Activated T-cell treated with anti-CD3 and anti-CD28 coated beads, Interleukin-2, amount 50 U/mL, for 72 hours (primary cell): ENCODE data around the gene GMDS. TPM values are rescaled to one million over a fixed set of nuclear protein-coding genes. Genes with fewer than 3 reads are reported as not detected.

Experiments
- ATAC-seq, 2 donors: fragments of 150-1000 bp; cut with Tn5 transposase; replicated peaks in 1 of 2; 2 replicates each; pipeline ENCODE4 v1.10.0; 2021; ENCODE audit warnings: moderate library complexity in 2 of 2, mild to moderate bottlenecking in 1 of 2
- DNase-seq, 2 donors: peaks; one replicate each; pipeline ENCODE4 v3.0.0; 2021 to 2022; ENCODE audit warnings: mixed read lengths in 1 of 2
- H3K27ac Mint-ChIP-seq: one replicate; pipeline ENCODE4 v1.8.0; 2022; ENCODE audit warnings: mild to moderate bottlenecking, moderate library complexity, mixed read lengths
- H3K27me3 Mint-ChIP-seq: one replicate; pipeline ENCODE4 v1.8.0; 2022; ENCODE audit warnings: low read depth, mixed read lengths
- H3K36me3 Mint-ChIP-seq, 2 donors: one replicate each; pipeline ENCODE4 v1.8.0; 2022; ENCODE audit warnings: mixed read lengths in 2 of 2, mild to moderate bottlenecking in 1 of 2; ENCODE audit not compliant: insufficient read depth in 2 of 2
- H3K4me1 Mint-ChIP-seq: one replicate; pipeline ENCODE4 v1.8.0; 2022; ENCODE audit warnings: low read depth, mixed read lengths
- H3K4me3 Mint-ChIP-seq, 2 donors: one replicate each; pipeline ENCODE4 v1.8.0; 2022; ENCODE audit warnings: mild to moderate bottlenecking in 2 of 2, mixed read lengths in 2 of 2, moderate library complexity in 2 of 2
- H3K9me3 Mint-ChIP-seq, 2 donors: one replicate each; pipeline ENCODE4 v1.8.0; 2022; ENCODE audit warnings: mixed read lengths in 2 of 2
- total RNA-seq, 2 donors: library from RNA; stranded (reverse); gene quantifications; one replicate each; pipeline ENCODE4 v1.2.3, GENCODE V29; 2022

The GMDS gene
- total RNA-seq, 2 donors from 2014 or later, result 23.8 to 33.0 TPM

GRCh38 chr6:2216794-2217383, 28.5 kb downstream of the GMDS start:
- Mint-ChIP-seq H3K4me3 (no peak overlapping the region), H3K36me3 (no peaks in the 10 kb centered on the region), H3K4me1 (peaks cover 22% of the 10 kb centered on the region), H3K27me3 (no peaks in the 10 kb centered on the region), H3K27ac (no peak overlapping the region), H3K9me3 (no peaks in the 10 kb centered on the region)
- no peak for ATAC-seq
- DNase-seq, result no peak

GRCh38 chr6:2215342-2215741, 30.1 kb downstream of the GMDS start:
- DNase-seq (no peak), ATAC-seq (no peak)
- Mint-ChIP-seq H3K4me1 (peaks cover 15% of the 10 kb centered on the region), H3K27ac (no peak overlapping the region), H3K4me3 (no peak overlapping the region), H3K9me3 (no peaks in the 10 kb centered on the region), H3K36me3 (no peaks in the 10 kb centered on the region), H3K27me3 (no peaks in the 10 kb centered on the region)

GRCh38 chr6:2213086-2213485, 32.3 kb downstream of the GMDS start:
- no peaks in the 10 kb centered on the region for H3K9me3 Mint-ChIP-seq
- no peak overlapping the region for H3K27ac Mint-ChIP-seq
- no peaks in the 10 kb centered on the region for H3K36me3 Mint-ChIP-seq
- no peak overlapping the region for H3K4me3 Mint-ChIP-seq
- ATAC-seq (no peak), DNase-seq (no peak)
- peaks cover 13% of the 10 kb centered on the region for H3K4me1 Mint-ChIP-seq
- no peaks in the 10 kb centered on the region for H3K27me3 Mint-ChIP-seq

GRCh38 chr6:2209226-2209809, 36.1 kb downstream of the GMDS start:
- H3K36me3 Mint-ChIP-seq, result no peaks in the 10 kb centered on the region
- ATAC-seq (peak; percentile 67 to 70), DNase-seq (peak; percentile 52)
- no peaks in the 10 kb centered on the region for H3K27me3 Mint-ChIP-seq
- no peaks in the 10 kb centered on the region for H3K4me1 Mint-ChIP-seq
- H3K4me3 Mint-ChIP-seq, result no peak overlapping the region
- H3K9me3 Mint-ChIP-seq, result no peaks in the 10 kb centered on the region
- no peak overlapping the region for H3K27ac Mint-ChIP-seq

GRCh38 chr6:2208468-2208867, 36.9 kb downstream of the GMDS start:
- Mint-ChIP-seq H3K36me3 (no peaks in the 10 kb centered on the region), H3K27ac (no peak overlapping the region), H3K27me3 (no peaks in the 10 kb centered on the region), H3K9me3 (no peaks in the 10 kb centered on the region), H3K4me1 (no peaks in the 10 kb centered on the region), H3K4me3 (no peak overlapping the region)
- no peak for DNase-seq
- no peak for ATAC-seq

GRCh38 chr6:2205396-2205795, 40.0 kb downstream of the GMDS start:
- H3K4me1 Mint-ChIP-seq, result no peaks in the 10 kb centered on the region
- DNase-seq (no peak), ATAC-seq (no peak)
- H3K9me3 Mint-ChIP-seq, result no peaks in the 10 kb centered on the region
- no peak overlapping the region for H3K4me3 Mint-ChIP-seq
- H3K27ac Mint-ChIP-seq, result no peak overlapping the region
- no peaks in the 10 kb centered on the region for H3K27me3 Mint-ChIP-seq
- H3K36me3 Mint-ChIP-seq, result no peaks in the 10 kb centered on the region

GRCh38 chr6:2204272-2204671, 41.1 kb downstream of the GMDS start:
- Mint-ChIP-seq H3K4me1 (no peaks in the 10 kb centered on the region), H3K36me3 (no peaks in the 10 kb centered on the region), H3K27ac (peak overlapping the region; percentile 13), H3K27me3 (no peaks in the 10 kb centered on the region), H3K9me3 (no peaks in the 10 kb centered on the region), H3K4me3 (no peak overlapping the region)
- ATAC-seq (no peak), DNase-seq (no peak)

GRCh38 chr6:2203264-2203663, 42.1 kb downstream of the GMDS start:
- Mint-ChIP-seq H3K9me3 (no peaks in the 10 kb centered on the region), H3K27ac (no peak overlapping the region), H3K4me3 (no peak overlapping the region), H3K36me3 (no peaks in the 10 kb centered on the region), H3K27me3 (no peaks in the 10 kb centered on the region), H3K4me1 (no peaks in the 10 kb centered on the region)
- no peak for ATAC-seq
- DNase-seq, result no peak

GRCh38 chr6:2197984-2198383, 47.4 kb downstream of the GMDS start:
- H3K9me3 Mint-ChIP-seq, result no peaks in the 10 kb centered on the region
- H3K4me3 Mint-ChIP-seq, result no peak overlapping the region
- no peaks in the 10 kb centered on the region for H3K36me3 Mint-ChIP-seq
- no peaks in the 10 kb centered on the region for H3K27me3 Mint-ChIP-seq
- no peak overlapping the region for H3K27ac Mint-ChIP-seq
- DNase-seq (no peak), ATAC-seq (no peak)
- H3K4me1 Mint-ChIP-seq, result no peaks in the 10 kb centered on the region

- H3K9me3 Mint-ChIP-seq, result no peaks in the 10 kb centered on the region
- no peak for ATAC-seq
- no peak overlapping the region for H3K27ac Mint-ChIP-seq
- H3K27me3 Mint-ChIP-seq, result no peaks in the 10 kb centered on the region
- DNase-seq, result no peak
- no peaks in the 10 kb centered on the region for H3K4me1 Mint-ChIP-seq
- H3K36me3 Mint-ChIP-seq, result no peaks in the 10 kb centered on the region
- H3K4me3 Mint-ChIP-seq, result no peak overlapping the region
Observed at GRCh38 chr6:2197177-2197671, 48.2 kb downstream of the GMDS start.

GRCh38 chr6:2196079-2196679, 49.2 kb downstream of the GMDS start:
- DNase-seq (peak; percentile 32 to 39), ATAC-seq (peak; percentile 55 to 57)
- Mint-ChIP-seq H3K27ac (no peak overlapping the region), H3K27me3 (no peaks in the 10 kb centered on the region), H3K9me3 (no peaks in the 10 kb centered on the region), H3K36me3 (no peaks in the 10 kb centered on the region), H3K4me1 (no peaks in the 10 kb centered on the region), H3K4me3 (no peak overlapping the region)

GRCh38 chr6:2194643-2195042, 50.8 kb downstream of the GMDS start:
- ATAC-seq (no peak), DNase-seq (no peak)
- Mint-ChIP-seq H3K9me3 (no peaks in the 10 kb centered on the region), H3K36me3 (no peaks in the 10 kb centered on the region), H3K4me3 (no peak overlapping the region), H3K27ac (no peak overlapping the region), H3K27me3 (peaks cover 3% of the 10 kb centered on the region), H3K4me1 (no peaks in the 10 kb centered on the region)

- Mint-ChIP-seq H3K9me3 (no peaks in the 10 kb centered on the region), H3K27ac (no peak overlapping the region), H3K27me3 (peaks cover 10% of the 10 kb centered on the region), H3K4me3 (no peak overlapping the region), H3K4me1 (peaks cover 3% of the 10 kb centered on the region), H3K36me3 (no peaks in the 10 kb centered on the region)
- DNase-seq (no peak), ATAC-seq (no peak)
Observed at GRCh38 chr6:2193931-2194330, 51.5 kb downstream of the GMDS start.

GRCh38 chr6:2192976-2193375, 52.4 kb downstream of the GMDS start:
- H3K4me3 Mint-ChIP-seq, result no peak overlapping the region
- no peaks in the 10 kb centered on the region for H3K36me3 Mint-ChIP-seq
- no peak overlapping the region for H3K27ac Mint-ChIP-seq
- peaks cover 20% of the 10 kb centered on the region for H3K27me3 Mint-ChIP-seq
- H3K9me3 Mint-ChIP-seq, result no peaks in the 10 kb centered on the region
- ATAC-seq (no peak), DNase-seq (no peak)
- H3K4me1 Mint-ChIP-seq, result peaks cover 12% of the 10 kb centered on the region
